Embryonic facial prominence (tissue), 1 donor: Measurements from ENCODE around the gene RIMS3.
"Not testable (repeated sequence)": the region's sequence is repeated elsewhere in the genome, so short reads cannot be mapped to it uniquely, and the experiment has no call there.

Experiments used
- DNase-seq: peaks from one replicate; pipeline ENCODE4 v3.0.0-alpha.2; 2016; ENCODE audit errors: extremely low spot score

RIMS3 gene

DNA sequence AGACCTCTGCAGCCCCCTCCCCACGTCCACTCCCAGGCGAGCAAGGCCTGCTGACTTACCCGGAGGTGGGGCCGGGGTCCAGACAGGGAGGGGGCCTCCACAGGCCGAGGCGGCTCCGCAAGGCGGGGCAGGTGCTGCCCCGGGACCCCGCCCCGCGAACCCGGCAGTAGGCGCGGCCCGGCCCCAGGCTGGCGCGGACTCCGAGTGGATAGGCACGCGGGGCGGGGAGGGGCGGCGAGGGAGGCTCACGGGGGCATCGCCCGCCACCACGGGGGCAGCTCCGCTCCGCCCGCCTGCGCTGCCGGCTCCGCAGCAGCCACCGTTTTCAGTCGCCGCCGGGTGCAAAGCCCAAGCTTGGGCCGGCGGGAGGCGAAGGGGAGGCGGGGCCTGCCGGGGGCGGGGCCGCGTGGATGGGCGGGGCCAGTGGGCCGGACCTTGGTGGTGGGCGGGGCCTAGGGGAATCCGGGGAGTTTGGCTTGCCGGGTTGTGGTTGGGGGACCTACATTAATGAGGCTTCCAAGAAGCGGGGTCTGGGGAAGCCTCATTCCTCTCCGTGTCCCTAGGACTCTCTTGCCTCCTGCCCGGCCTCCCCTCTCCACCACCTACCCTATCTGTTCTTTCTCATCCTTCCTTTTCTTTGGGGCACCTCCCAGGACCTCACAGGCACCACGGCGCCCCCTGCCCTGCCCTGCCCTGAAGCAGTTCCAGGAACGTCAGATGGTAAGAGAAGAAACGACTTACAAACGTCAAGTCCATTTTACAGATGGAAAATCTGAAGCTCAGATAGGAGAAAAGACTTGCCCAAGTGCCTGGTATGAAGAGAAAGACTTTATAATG, at the start of gene RIMS3:
RIMS3 (minus strand) TSS at position 348 of the 837 bp plus-strand sequence. CDS start 23,757 bp downstream, outside the sequence.
- no peak for DNase-seq

DNA sequence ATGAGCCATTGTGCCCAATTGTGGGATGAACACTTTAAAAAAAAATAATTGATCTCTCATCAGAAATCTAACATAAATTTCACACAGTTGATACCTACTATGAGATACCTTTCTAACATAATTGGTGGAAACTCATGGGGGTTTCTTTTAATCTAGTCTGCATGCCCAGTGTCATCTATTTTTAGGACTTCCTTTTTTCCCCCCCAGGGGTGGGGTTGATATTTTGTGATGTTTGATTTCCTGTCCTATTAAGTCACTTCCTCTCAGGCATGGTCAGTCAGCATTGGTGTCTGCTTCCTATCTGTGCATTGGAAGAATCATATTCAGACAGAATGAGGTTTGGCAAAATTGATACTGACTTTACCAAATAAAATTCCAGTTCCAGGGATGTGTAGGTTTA, 47.5 kb upstream of the RIMS3 start:
- no peak for DNase-seq

DNA sequence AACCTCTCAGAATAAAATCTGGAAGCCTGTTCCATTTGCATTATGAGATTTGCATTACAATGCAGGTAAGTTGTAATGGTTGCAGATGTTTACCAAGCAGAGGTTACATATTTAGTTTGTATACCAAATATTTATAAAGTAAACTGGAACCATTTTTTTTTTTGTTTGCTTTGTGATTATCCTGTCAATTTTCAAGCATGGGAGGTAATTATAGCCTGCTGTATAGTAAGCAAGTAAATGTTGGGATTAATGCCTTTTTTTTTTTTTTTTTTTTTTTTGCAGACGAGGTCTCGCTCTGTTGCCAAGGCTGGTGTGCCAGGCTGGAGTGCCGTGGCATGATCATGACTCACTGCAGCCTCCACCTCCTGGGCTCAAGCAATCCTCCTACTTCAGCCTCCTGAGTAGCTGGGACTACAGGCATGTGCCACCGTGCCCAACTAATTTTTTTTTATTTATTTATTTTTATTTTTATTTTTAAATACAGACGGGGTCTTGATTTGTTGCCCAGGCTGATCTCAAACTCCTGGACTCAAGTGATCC, 47.0 kb upstream of the RIMS3 start:
- no peak for DNase-seq

DNA sequence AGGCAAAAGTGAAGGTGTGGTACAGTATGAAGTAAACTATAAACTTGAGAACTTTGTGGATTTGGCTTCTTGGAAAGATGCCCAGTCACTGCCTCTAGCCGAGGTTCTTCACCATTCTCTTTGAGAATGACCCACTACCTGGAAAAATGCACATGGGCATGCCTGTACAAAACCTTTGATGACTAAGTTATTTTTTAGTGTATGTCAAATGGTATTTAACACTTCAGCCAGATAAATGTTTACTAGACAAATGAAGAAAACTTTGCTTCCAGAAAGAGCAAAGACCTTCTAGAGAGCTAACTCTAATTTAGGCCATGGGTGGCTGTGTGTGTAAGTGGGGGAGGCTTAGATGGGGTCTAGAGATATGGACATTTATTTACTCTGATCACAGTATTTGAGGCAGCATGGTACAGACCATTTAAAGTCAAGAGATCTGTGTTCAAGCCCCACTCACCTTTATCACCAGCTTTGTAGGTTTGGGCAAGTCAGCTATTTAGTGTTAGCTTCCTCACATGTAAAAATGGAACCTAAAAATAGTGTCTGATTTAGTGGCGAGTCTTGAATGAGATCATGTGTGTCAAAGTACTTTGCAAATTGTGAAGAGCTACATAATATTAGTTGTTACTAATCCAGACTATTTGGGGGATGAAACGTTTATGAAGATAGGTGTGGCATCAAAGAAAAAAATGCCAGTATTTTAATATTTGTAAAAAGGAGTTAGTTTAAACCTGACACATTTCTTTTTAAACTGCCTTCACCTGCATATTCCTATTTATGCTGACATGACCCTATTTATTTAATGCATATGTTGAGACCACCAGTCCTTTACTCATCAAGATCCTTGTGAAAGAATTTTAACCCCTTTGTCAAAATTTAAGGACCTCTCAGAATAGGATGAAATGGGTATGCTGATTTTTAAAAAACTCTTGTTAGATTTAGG, 46.3 kb upstream of the RIMS3 start:
- DNase-seq = no peak

DNA sequence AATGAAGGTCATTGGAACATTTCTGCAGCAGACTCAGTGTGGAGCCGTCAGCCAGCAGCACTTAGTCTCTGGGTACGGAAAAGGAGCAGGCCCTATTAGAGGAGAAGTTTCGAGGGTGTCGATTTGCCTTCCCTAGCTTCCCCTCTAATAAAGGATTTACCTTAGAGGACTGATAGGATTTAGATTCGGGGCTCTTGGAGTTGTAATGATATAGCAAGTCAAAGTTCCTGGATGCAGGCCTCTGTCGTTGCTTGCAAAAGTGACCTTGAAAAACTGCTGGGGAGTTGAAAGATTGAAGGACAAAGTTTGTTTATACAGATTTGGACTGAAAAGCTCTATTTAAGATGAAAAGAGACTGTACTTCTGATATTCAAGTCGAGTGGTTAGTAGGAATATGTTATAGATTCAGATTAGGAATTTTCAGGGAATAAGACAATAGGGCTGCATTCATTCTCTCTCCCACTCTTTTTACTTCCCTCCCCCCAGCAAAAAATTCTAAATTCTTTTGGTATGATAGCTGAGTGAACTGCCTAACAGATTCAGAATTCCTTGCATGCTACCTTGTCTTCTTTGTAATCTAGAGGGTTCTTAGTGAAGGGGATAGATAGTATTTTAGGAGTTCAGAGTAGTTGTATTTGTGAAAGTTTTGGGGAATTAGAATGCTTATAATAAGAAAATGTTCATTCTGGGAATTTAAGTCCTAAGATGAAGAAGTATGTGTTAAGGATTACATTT, 45.3 kb upstream of the RIMS3 start:
- DNase-seq = no peak

DNA sequence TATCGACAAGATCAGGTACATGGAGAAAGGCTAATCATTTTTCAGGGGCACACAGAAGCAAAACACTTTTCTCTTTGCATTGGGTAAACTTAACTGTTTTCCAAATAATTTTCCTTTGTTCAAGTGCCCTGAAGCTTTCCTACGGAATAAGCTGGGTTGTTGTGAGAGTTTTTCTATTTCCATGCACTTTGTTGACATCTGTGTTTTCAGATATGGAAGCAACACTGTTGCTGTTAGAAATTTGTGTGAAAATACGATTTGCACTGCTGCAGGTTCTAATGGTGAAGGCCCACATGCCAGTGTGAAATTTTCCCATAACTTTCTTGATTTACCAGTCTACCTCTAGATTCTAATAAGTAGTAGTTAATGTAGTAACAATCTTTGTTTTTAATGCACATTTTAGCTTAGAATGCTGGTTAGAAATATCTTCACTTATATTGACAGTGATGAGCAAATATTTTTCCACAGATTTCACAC, 44.4 kb upstream of the RIMS3 start:
- DNase-seq = no peak

GRCh38 chr1:40709100-40709801, 43.8 kb upstream of the RIMS3 start:
- DNase-seq = peak; percentile 93

DNA sequence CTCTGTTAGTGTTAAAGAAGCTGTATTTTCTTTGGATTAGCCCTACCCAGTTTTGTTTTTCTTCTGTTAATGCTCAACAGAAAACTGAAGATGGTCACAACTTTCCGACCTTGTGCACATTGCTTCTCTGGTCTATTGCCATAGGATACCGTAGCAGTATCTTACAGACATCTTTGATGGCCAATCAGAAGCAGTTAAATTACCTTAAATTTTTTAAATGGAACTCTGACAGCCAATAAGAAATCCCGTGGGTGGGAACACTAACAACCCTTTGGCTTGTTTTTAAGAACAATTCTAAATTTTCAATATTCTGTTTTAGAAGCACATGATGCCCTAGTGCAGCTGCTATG, 43.2 kb upstream of the RIMS3 start:
- peak; percentile 76 for DNase-seq

GRCh38 chr1:40706626-40707025, 41.1 kb upstream of the RIMS3 start:
- DNase-seq = no peak

GRCh38 chr1:40704817-40705733, 39.6 kb upstream of the RIMS3 start:
- no peak for DNase-seq

DNA sequence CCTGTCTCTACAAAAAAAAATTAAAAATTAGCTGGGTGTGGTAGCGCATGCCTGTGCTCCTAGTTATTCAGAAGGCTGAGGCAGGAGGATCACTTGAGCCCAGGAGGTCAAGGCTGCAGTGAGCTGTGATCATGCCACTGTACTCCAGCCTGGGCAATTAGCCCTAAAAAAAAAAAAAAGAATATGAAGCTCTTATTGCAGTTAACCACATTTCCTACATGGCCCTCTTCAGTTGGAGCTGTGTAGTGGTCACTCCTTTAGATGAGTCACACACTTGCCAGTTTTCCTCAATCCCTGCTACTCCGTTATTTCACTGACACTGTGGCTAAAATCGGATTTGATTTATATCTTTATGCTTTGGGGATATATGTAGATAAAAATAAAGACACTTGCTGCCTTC, 37.8 kb upstream of the RIMS3 start:
- DNase-seq = no peak

GRCh38 chr1:40702810-40703209, 37.3 kb upstream of the RIMS3 start:
- not testable (repeated sequence) for DNase-seq

DNA sequence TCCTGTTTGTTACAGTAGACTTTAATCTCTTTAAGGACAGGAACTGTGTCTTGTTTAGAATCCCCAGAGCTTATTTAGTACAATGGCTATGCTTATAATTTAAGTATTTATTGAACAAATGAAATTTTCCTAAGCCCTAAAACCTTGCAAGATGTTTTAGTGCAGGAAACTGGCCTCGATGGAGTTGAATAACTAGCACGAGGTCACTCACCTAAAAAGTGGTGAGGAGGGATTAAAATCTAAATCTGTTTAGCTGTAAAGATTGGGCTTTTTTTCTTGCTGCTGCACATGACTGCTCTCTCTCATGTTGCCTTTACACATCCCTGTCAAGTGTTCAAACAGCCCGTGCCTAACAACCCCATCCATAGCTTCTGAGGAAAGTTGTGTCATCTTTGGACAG, 36.2 kb upstream of the RIMS3 start:
- DNase-seq = no peak

DNA sequence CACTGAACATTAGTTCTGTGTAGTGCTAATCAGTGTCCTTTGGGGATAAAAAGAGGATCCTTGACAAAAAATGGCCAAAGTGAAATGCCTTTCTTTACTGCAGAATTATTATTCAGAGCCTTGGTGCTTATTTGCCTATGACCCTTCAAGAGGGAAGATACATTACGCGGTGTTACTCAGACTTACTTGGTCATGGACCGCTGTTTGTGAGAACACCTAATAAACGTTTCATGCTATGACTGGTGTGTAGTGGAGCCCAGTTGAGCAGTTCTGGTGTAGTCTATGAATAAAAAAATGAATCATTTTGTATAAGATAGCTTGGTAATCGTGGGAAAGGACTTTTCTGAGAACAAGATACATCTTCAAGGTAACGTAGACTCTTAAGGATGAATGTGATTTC, 34.3 kb upstream of the RIMS3 start:
- no peak for DNase-seq

- DNase-seq = no peak
Observed at GRCh38 chr1:40697436-40697835, 32.0 kb upstream of the RIMS3 start.

GRCh38 chr1:40696294-40696693, 30.8 kb upstream of the RIMS3 start:
- DNase-seq = no peak

- DNase-seq = no peak
Observed at GRCh38 chr1:40694353-40694874, 28.9 kb upstream of the RIMS3 start.

DNA sequence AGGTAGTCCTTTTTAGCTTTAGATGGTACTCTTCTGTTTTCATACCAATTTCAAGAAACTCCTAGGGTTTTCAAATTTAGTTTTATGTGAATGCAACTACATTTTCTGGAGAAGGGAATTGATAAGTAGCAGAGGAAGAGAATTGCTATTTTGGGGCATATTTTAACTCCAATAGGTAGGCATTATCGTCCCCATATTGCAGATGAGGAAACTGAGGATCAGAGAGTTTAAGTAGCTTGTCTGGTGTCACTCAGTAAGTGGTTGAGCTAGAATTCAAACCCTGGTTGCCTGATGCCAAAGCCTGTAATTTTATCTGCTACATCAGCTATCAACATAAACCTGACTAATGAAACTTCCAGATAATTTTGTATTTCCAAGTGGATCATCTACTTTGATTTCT, 27.9 kb upstream of the RIMS3 start:
- no peak for DNase-seq

- DNase-seq = no peak
Observed at GRCh38 chr1:40692429-40692895, 27.0 kb upstream of the RIMS3 start.
